Naive thymus-derived CD4-positive, alpha-beta T cell (primary cell): ENCODE measurements around the gene TMEM138. TPM values are rescaled to one million over a fixed set of nuclear protein-coding genes. Genes with fewer than 3 reads are reported as not detected.

Experiments
- ATAC-seq: fragments of 150-1000 bp; cut with Tn5 transposase; 2 replicates; pipeline ENCODE4 v1.10.0; 2021; ENCODE audit warnings: mild to moderate bottlenecking, moderate library complexity
- CTCF ChIA-PET: fragments of 350-600 bp; sonication (Branson Sonifier 250); formaldehyde crosslinking; loops from one replicate; lab custom pipeline; 2021; ENCODE audit warnings: antibody characterized with exemption; lab: Charles Lee
- POLR2A ChIA-PET: fragments of 350-600 bp; sonication (Branson Sonifier 250); formaldehyde crosslinking; loops from one replicate; lab custom pipeline; 2021; ENCODE audit warnings: antibody characterized with exemption, inconsistent platforms; lab: Charles Lee
- DNase-seq, 9 donors: peaks; one replicate each; pipeline versions ENCODE4 v3.0.0 to v3.0.0-alpha.2; 2020 to 2022; ENCODE audit warnings: mixed read lengths in 1 of 9
- H3K27ac ChIP-seq: one replicate; pipeline ENCODE4 v1.7.0; 2013; ENCODE audit warnings: mild to moderate bottlenecking, low read depth, low read length, moderate library complexity
- H3K27me3 ChIP-seq, 2 donors: one replicate each; pipeline ENCODE4 v1.7.0; 2013; ENCODE audit warnings: low read length in 2 of 2, mild to moderate bottlenecking in 2 of 2, moderate library complexity in 2 of 2; ENCODE audit not compliant: control insufficient read depth in 2 of 2, insufficient read depth in 2 of 2
- H3K36me3 ChIP-seq, 3 experiments: 1 replicate in 2 of 3; 2 replicates in 1 of 3; pipeline ENCODE4 v1.7.0; 2013; ENCODE audit warnings: low read length in 3 of 3, mild to moderate bottlenecking in 3 of 3, moderate library complexity in 1 of 3; ENCODE audit not compliant: insufficient read depth in 3 of 3, control insufficient read depth in 2 of 3
- H3K4me1 ChIP-seq, 2 donors: one replicate each; pipeline ENCODE4 v1.7.0; 2013; ENCODE audit warnings: low read length in 2 of 2, mild to moderate bottlenecking in 2 of 2, moderate library complexity in 1 of 2; ENCODE audit not compliant: control insufficient read depth in 2 of 2, insufficient read depth in 2 of 2
- H3K4me3 ChIP-seq: 2 replicates; pipeline ENCODE4 v1.7.0; 2013; ENCODE audit warnings: mild to moderate bottlenecking, low read length
- H3K9me3 ChIP-seq, 3 experiments: 1 replicate in 2 of 3; 2 replicates in 1 of 3; pipeline ENCODE4 v1.7.0; 2013; ENCODE audit warnings: low read length in 3 of 3; ENCODE audit not compliant: control insufficient read depth in 2 of 3
- H3K27ac Mint-ChIP-seq, 9 donors: one replicate each; pipeline ENCODE4 v1.8.0; 2020 to 2022; ENCODE audit warnings: mixed read lengths in 9 of 9, mild to moderate bottlenecking in 8 of 9, moderate library complexity in 5 of 9, inconsistent platforms in 2 of 9
- H3K27me3 Mint-ChIP-seq, 5 donors: one replicate each; pipeline ENCODE4 v1.8.0; 2021 to 2022; ENCODE audit warnings: mixed read lengths in 5 of 5, mild to moderate bottlenecking in 1 of 5
- H3K36me3 Mint-ChIP-seq, 5 donors: one replicate each; pipeline ENCODE4 v1.8.0; 2020 to 2022; ENCODE audit warnings: mixed read lengths in 5 of 5, mild to moderate bottlenecking in 3 of 5, inconsistent platforms in 1 of 5
- H3K4me1 Mint-ChIP-seq, 7 donors: one replicate each; pipeline ENCODE4 v1.8.0; 2020 to 2022; ENCODE audit warnings: mixed read lengths in 7 of 7, mild to moderate bottlenecking in 3 of 7, inconsistent platforms in 1 of 7
- H3K4me3 Mint-ChIP-seq, 10 donors: one replicate each; pipeline ENCODE4 v1.8.0; 2020 to 2022; ENCODE audit warnings: mild to moderate bottlenecking in 10 of 10, mixed read lengths in 10 of 10, moderate library complexity in 6 of 10, inconsistent platforms in 2 of 10
- H3K9me3 Mint-ChIP-seq, 11 donors: one replicate each; pipeline ENCODE4 v1.8.0; 2020 to 2022; ENCODE audit warnings: mixed read lengths in 11 of 11, mild to moderate bottlenecking in 4 of 11, inconsistent platforms in 1 of 11, moderate library complexity in 1 of 11
- intact Hi-C, 2 donors: fragments of 100-400 bp; cut with micrococcal nuclease; formaldehyde crosslinking; loops; one replicate each; pipeline ENCODE4 v1.15.1; 2023
- polyA plus RNA-seq, 2 donors: library from polyadenylated mRNA; unstranded; fragments of 300-500 nt; fragmentation: Illumina TruSeq; gene quantifications; one replicate each; pipeline ENCODE4 v1.2.3, GENCODE V29; 2021
- total RNA-seq, 6 experiments: library from RNA in 5 of 6; stranded (reverse) in 5 of 6; gene quantifications; 1 replicate in 5 of 6; 2 replicates in 1 of 6; pipeline ENCODE4 v1.2.3 and lab custom pipeline; 2021 to 2026

TMEM138 gene
- total and polyA plus RNA-seq, 7 experiments from 2014 or later: 42.9 to 65.1 (median 55.6) TPM

GRCh38 chr11:61390161-61390560, 28.0 kb downstream of the TMEM138 start:
- H3K4me3 Mint-ChIP-seq: peak overlapping the region in 2 of 10 donors; percentile 16 to 20
- no peaks in the 10 kb centered on the region for H3K27me3 Mint-ChIP-seq
- intact Hi-C loops: no loop called here
- peaks cover 0 to 4% (median 0%) of the 10 kb centered on the region in 11 donors for H3K9me3 Mint-ChIP-seq
- H3K9me3 ChIP-seq: no peaks in the 10 kb centered on the region
- H3K27ac ChIP-seq: no peak overlapping the region
- H3K4me1 Mint-ChIP-seq: peaks cover 16 to 28% (median 27%) of the 10 kb centered on the region in 7 donors
- H3K36me3 Mint-ChIP-seq: peaks cover 0 to 8% (median 2%) of the 10 kb centered on the region in 5 donors
- H3K36me3 ChIP-seq: peaks cover 0 to 4% (median 0%) of the 10 kb centered on the region in 3 experiments
- peaks cover 9 to 10% of the 10 kb centered on the region in 2 donors for H3K4me1 ChIP-seq
- no peaks in the 10 kb centered on the region for H3K27me3 ChIP-seq
- DNase-seq: no peak
- CTCF ChIA-PET: interaction anchor here (4.8 kb wide), 1 partner anchor 55 kb away, joined by 54 read pairs; the partner anchor contains the start of genes DDB1 and TKFC
- no peak overlapping the region for H3K4me3 ChIP-seq
- ATAC-seq: no peak
- POLR2A ChIA-PET: interaction anchor here (0.7 to 5.7 kb wide), 3 partner anchors 27 to 477 kb away, joined by 3 to 39 read pairs (median 3); partner anchors contain the start of genes CYB561A3 and TMEM138
- peak overlapping the region in 1 of 9 donors; percentile 28 for H3K27ac Mint-ChIP-seq

- ChIA-PET POLR2A (interaction anchor here (0.6 to 5.7 kb wide), 12 partner anchors 9 to 272 kb away, joined by 3 to 52 read pairs (median 3); partner anchors contain the start of genes CPSF7, CYB561A3, DDB1 and SDHAF2), CTCF (interaction anchor here (0.5 to 4.8 kb wide), 11 partner anchors 8 to 139 kb away, joined by 3 to 54 read pairs (median 3); partner anchors contain the start of genes CPSF7, CYB561A3, DDB1 and TKFC)
- Mint-ChIP-seq H3K4me1 (peaks cover 9 to 25% (median 21%) of the 10 kb centered on the region in 7 donors), H3K27me3 (no peaks in the 10 kb centered on the region), H3K9me3 (peaks cover 0 to 4% (median 0%) of the 10 kb centered on the region in 11 donors), H3K36me3 (peaks cover 0 to 17% (median 6%) of the 10 kb centered on the region in 5 donors), H3K27ac (peak overlapping the region; percentile 93 to 98 (median 97)), H3K4me3 (peak overlapping the region; percentile 90 to 99 (median 94))
- Histone ChIP-seq H3K4me3 (peak overlapping the region; percentile 84), H3K9me3 (no peaks in the 10 kb centered on the region), H3K27ac (peak overlapping the region; percentile 87), H3K36me3 (peaks cover 0 to 11% (median 0%) of the 10 kb centered on the region in 3 experiments), H3K27me3 (no peaks in the 10 kb centered on the region), H3K4me1 (peaks cover 9 to 10% of the 10 kb centered on the region in 2 donors)
- intact Hi-C loops: loop anchor here (1.0 to 2.0 kb wide), 7 partner anchors 31 to 562 kb away; partner anchors contain the start of genes CPSF7 (in 2 of the 2), CYB561A3 (in 1 of the 2), DDB1 (in 1 of the 2) and TKFC (in 1 of the 2)
- peak in 7 of 9 donors; percentile 23 to 45 (median 37) for DNase-seq
- ATAC-seq: peak; percentile 59
Measured at GRCh38 chr11:61392981-61393595, 30.9 kb downstream of the TMEM138 start.

DNA sequence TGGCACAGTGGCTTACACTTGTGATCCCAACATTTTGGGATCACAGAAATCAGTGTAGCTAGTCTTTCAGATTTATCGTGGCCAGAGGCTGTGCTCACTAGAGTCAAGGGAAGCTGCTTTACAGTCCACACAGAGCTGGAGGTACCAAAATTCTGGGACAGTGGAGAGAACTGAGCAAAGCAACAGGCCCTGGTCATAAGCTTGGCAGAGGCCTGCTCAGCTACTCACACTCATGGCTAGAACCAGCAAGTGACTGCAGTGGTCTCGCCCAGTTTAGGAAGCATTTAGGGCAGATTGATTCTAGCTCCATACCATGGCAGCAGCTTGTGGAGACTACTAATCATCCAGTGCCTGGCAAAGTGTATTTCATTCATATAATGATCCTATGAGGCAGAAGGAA, 39.0 kb downstream of the TMEM138 start:
- Histone ChIP-seq H3K9me3 (no peaks in the 10 kb centered on the region), H3K4me3 (no peak overlapping the region), H3K27me3 (no peaks in the 10 kb centered on the region), H3K4me1 (no peaks in the 10 kb centered on the region), H3K36me3 (peaks cover 4 to 61% (median 9%) of the 10 kb centered on the region in 3 experiments), H3K27ac (no peak overlapping the region)
- peaks cover 0 to 4% (median 0%) of the 10 kb centered on the region in 7 donors for H3K4me1 Mint-ChIP-seq
- CTCF ChIA-PET: interaction anchor here (0.7 kb wide), 1 partner anchor 41 kb away, joined by 3 read pairs; no protein-coding TSS in a partner anchor
- ATAC-seq (no peak), DNase-seq (no peak)
- no peaks in the 10 kb centered on the region for H3K27me3 Mint-ChIP-seq
- POLR2A ChIA-PET: interaction anchor here (1.5 to 1.8 kb wide), 2 partner anchors 8 to 29 kb away, joined by 6 to 7 read pairs; partner anchors contain the start of genes CPSF7, SDHAF2 and TMEM216
- H3K36me3 Mint-ChIP-seq: peaks cover 0 to 41% (median 15%) of the 10 kb centered on the region in 5 donors
- intact Hi-C loops: no loop called here
- H3K4me3 Mint-ChIP-seq: no peak overlapping the region
- H3K27ac Mint-ChIP-seq: peak overlapping the region in 7 of 9 donors; percentile 9 to 70 (median 35)
- peaks cover 0 to 2% (median 0%) of the 10 kb centered on the region in 11 donors for H3K9me3 Mint-ChIP-seq

GRCh38 chr11:61401573-61401972, 39.4 kb downstream of the TMEM138 start:
- POLR2A ChIA-PET: interaction anchor here (1.5 to 1.8 kb wide), 2 partner anchors 9 to 28 kb away, joined by 6 to 7 read pairs; partner anchors contain the start of genes CPSF7, SDHAF2 and TMEM216
- CTCF ChIA-PET: interaction anchor here (0.7 to 0.9 kb wide), 2 partner anchors 17 to 42 kb away, joined by 3 to 4 read pairs; no protein-coding TSS in a partner anchor
- intact Hi-C loops: no loop called here
- Mint-ChIP-seq H3K4me1 (peaks cover 0 to 4% (median 0%) of the 10 kb centered on the region in 7 donors), H3K27ac (peak overlapping the region in 8 of 9 donors; percentile 26 to 73 (median 42)), H3K4me3 (no peak overlapping the region), H3K36me3 (peaks cover 0 to 41% (median 15%) of the 10 kb centered on the region in 5 donors), H3K9me3 (peaks cover 0 to 2% (median 0%) of the 10 kb centered on the region in 11 donors), H3K27me3 (no peaks in the 10 kb centered on the region)
- peaks cover 4 to 65% (median 13%) of the 10 kb centered on the region in 3 experiments for H3K36me3 ChIP-seq
- no peaks in the 10 kb centered on the region for H3K9me3 ChIP-seq
- H3K4me1 ChIP-seq: no peaks in the 10 kb centered on the region
- ATAC-seq: no peak
- no peak overlapping the region for H3K4me3 ChIP-seq
- no peak for DNase-seq
- H3K27me3 ChIP-seq: no peaks in the 10 kb centered on the region
- H3K27ac ChIP-seq: no peak overlapping the region

DNA sequence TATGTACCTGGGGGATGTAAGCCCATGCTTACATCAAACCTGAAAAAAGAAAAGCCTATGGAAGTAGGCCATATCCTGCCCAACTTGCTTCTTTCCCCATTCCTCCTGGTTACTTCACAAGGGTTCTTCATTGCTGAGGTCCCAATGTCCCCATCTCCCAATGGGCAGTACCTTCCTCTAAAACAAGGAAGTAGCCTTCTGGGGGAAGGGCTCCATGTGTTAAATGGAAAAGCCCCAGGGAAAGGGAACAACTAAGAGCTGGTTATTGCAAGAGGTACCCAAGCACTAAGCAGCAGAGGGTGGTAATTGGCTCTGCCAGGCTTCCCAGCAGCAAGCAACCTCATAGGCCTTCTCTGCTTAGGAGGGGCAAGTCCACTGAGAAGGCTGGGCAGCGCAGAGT, 41.5 kb downstream of the TMEM138 start:
- no peaks in the 10 kb centered on the region for H3K27me3 Mint-ChIP-seq
- no peak overlapping the region for H3K4me3 Mint-ChIP-seq
- no peaks in the 10 kb centered on the region for H3K27me3 ChIP-seq
- H3K27ac ChIP-seq: no peak overlapping the region
- peaks cover 0 to 2% (median 0%) of the 10 kb centered on the region in 11 donors for H3K9me3 Mint-ChIP-seq
- ATAC-seq (no peak), DNase-seq (no peak)
- H3K27ac Mint-ChIP-seq: peak overlapping the region in 2 of 9 donors; percentile 46 to 67
- H3K36me3 ChIP-seq: peaks cover 15 to 73% (median 23%) of the 10 kb centered on the region in 3 experiments
- ChIA-PET CTCF (no interaction called here), POLR2A (interaction anchor here (0.8 to 1.3 kb wide), 2 partner anchors 23 to 69 kb away, joined by 3 to 4 read pairs; no protein-coding TSS in a partner anchor)
- H3K4me1 ChIP-seq: no peaks in the 10 kb centered on the region
- peaks cover 3 to 40% (median 13%) of the 10 kb centered on the region in 5 donors for H3K36me3 Mint-ChIP-seq
- intact Hi-C loops: no loop called here
- H3K4me3 ChIP-seq: no peak overlapping the region
- H3K9me3 ChIP-seq: no peaks in the 10 kb centered on the region
- H3K4me1 Mint-ChIP-seq: peaks cover 0 to 1% (median 0%) of the 10 kb centered on the region in 7 donors

GRCh38 chr11:61404103-61404502, 41.9 kb downstream of the TMEM138 start:
- H3K4me3 ChIP-seq: no peak overlapping the region
- intact Hi-C loops: no loop called here
- ATAC-seq: no peak
- H3K9me3 ChIP-seq: no peaks in the 10 kb centered on the region
- Mint-ChIP-seq H3K36me3 (peaks cover 3 to 38% (median 9%) of the 10 kb centered on the region in 5 donors), H3K4me3 (no peak overlapping the region), H3K9me3 (peaks cover 0 to 2% (median 0%) of the 10 kb centered on the region in 11 donors), H3K27me3 (no peaks in the 10 kb centered on the region), H3K27ac (peak overlapping the region in 1 of 9 donors; percentile 2), H3K4me1 (peaks cover 0 to 1% (median 0%) of the 10 kb centered on the region in 7 donors)
- no peaks in the 10 kb centered on the region for H3K27me3 ChIP-seq
- peaks cover 15 to 73% (median 26%) of the 10 kb centered on the region in 3 experiments for H3K36me3 ChIP-seq
- no peaks in the 10 kb centered on the region for H3K4me1 ChIP-seq
- H3K27ac ChIP-seq: no peak overlapping the region
- no peak for DNase-seq
- ChIA-PET CTCF (no interaction called here), POLR2A (interaction anchor here (0.8 to 1.3 kb wide), 2 partner anchors 22 to 69 kb away, joined by 3 to 4 read pairs; no protein-coding TSS in a partner anchor)
